Measurements from ENCODE around the gene GPR150. TPM values are rescaled to one million over a fixed set of nuclear protein-coding genes. Genes with fewer than 3 reads are reported as not detected.

The GPR150 gene
- polyA plus RNA-seq, 1 donor (not counting 4 experiments of a cell fraction or from before 2014, with no cell fraction given): 0.07 TPM

- DNase-seq (ENCODE audit: low read depth, low spot score) (no peak), FAIRE-seq (no peak)
- Histone ChIP-seq H2AFZ (ENCODE audit: control insufficient read depth, low read length) (no peak overlapping the region), H3K4me3 (ENCODE audit: control insufficient read depth in 2 of 3, extremely low read depth in 1 of 3, insufficient read depth in 2 of 3, low read depth in 1 of 3, low read length in 3 of 3) (no peak overlapping the region), H3K9me1 (ENCODE audit: control insufficient read depth, extremely low read depth, insufficient read depth, low read length) (no peaks in the 10 kb centered on the region), H3K9me3 (ENCODE audit: control insufficient read depth, low read depth, low read length) (no peaks in the 10 kb centered on the region), H3K9ac (ENCODE audit: control insufficient read depth, extremely low read depth, insufficient read depth, low read length) (no peak overlapping the region), H3K79me2 (ENCODE audit: control insufficient read depth, insufficient read depth, low read length) (no peaks in the 10 kb centered on the region), H3K27ac (ENCODE audit: control insufficient read depth, insufficient read depth, low read length) (no peak overlapping the region), H3K4me1 (ENCODE audit: control insufficient read depth, extremely low read depth, insufficient read depth, low read length) (no peaks in the 10 kb centered on the region), H4K20me1 (ENCODE audit: control insufficient read depth, extremely low read depth, insufficient read depth, low read length) (no peaks in the 10 kb centered on the region), H3K4me2 (ENCODE audit: control insufficient read depth, extremely low read depth, insufficient read depth, low read depth, low read length) (no peak overlapping the region), H3K36me3 (ENCODE audit: control insufficient read depth in 2 of 2, extremely low read depth in 1 of 2, insufficient read depth in 2 of 2, low read length in 2 of 2) (no peaks in the 10 kb centered on the region), H3K27me3 (ENCODE audit: control insufficient read depth, extremely low read depth, insufficient read depth, low read length) (no peaks in the 10 kb centered on the region)
- dilution Hi-C loops (cut with MboI; ENCODE audit: extremely low pct_ligation_motif_present, low sequenced_read_pairs): no loop called here
- TF ChIP-seq EZH2 (IDR thresholded peaks at IDR 0.05; ENCODE audit: low read length) (no peak), CTCF (optimal IDR thresholded peaks at IDR 0.05 in 1 of 3, IDR thresholded peaks at IDR 0.05 in 1 of 3, conservative IDR thresholded peaks at IDR 0.05 in 1 of 3; ENCODE audit: extremely low read depth in 1 of 3, insufficient read depth in 2 of 3, low read length in 3 of 3) (no peak)
Observed at GRCh38 chr5:95669540-95669939, 49.7 kb downstream of the GPR150 start.

- Histone ChIP-seq H3K79me2 (ENCODE audit: control insufficient read depth, insufficient read depth, low read length) (no peaks in the 10 kb centered on the region), H3K4me1 (ENCODE audit: control insufficient read depth, extremely low read depth, insufficient read depth, low read length) (no peaks in the 10 kb centered on the region), H3K4me3 (ENCODE audit: control insufficient read depth in 2 of 3, extremely low read depth in 1 of 3, insufficient read depth in 2 of 3, low read depth in 1 of 3, low read length in 3 of 3) (no peak overlapping the region), H3K27ac (ENCODE audit: control insufficient read depth, insufficient read depth, low read length) (no peak overlapping the region), H3K9ac (ENCODE audit: control insufficient read depth, extremely low read depth, insufficient read depth, low read length) (no peak overlapping the region), H3K9me1 (ENCODE audit: control insufficient read depth, extremely low read depth, insufficient read depth, low read length) (no peaks in the 10 kb centered on the region), H3K36me3 (ENCODE audit: control insufficient read depth in 2 of 2, extremely low read depth in 1 of 2, insufficient read depth in 2 of 2, low read length in 2 of 2) (no peaks in the 10 kb centered on the region), H2AFZ (ENCODE audit: control insufficient read depth, low read length) (no peak overlapping the region), H3K9me3 (ENCODE audit: control insufficient read depth, low read depth, low read length) (no peaks in the 10 kb centered on the region), H3K27me3 (ENCODE audit: control insufficient read depth, extremely low read depth, insufficient read depth, low read length) (no peaks in the 10 kb centered on the region), H4K20me1 (ENCODE audit: control insufficient read depth, extremely low read depth, insufficient read depth, low read length) (no peaks in the 10 kb centered on the region), H3K4me2 (ENCODE audit: control insufficient read depth, extremely low read depth, insufficient read depth, low read depth, low read length) (no peak overlapping the region)
- no peak for DNase-seq (ENCODE audit: low read depth, low spot score)
- FAIRE-seq: no peak
- dilution Hi-C loops (cut with MboI; ENCODE audit: extremely low pct_ligation_motif_present, low sequenced_read_pairs): no loop called here
- no peak for TF ChIP-seq CTCF (optimal IDR thresholded peaks at IDR 0.05 in 1 of 3, IDR thresholded peaks at IDR 0.05 in 1 of 3, conservative IDR thresholded peaks at IDR 0.05 in 1 of 3; ENCODE audit: extremely low read depth in 1 of 3, insufficient read depth in 2 of 3, low read length in 3 of 3)
- TF ChIP-seq EZH2 (IDR thresholded peaks at IDR 0.05; ENCODE audit: low read length): no peak
Observed at GRCh38 chr5:95669985-95670384, 50.1 kb downstream of the GPR150 start.

All from keratinocyte (primary cell).